ENCODE measurements around the gene RNLS.

The RNLS gene

GRCh38 chr10:88456730-88457129 lies 126.4 kb downstream of the RNLS start:
- H3K4me3 ChIP-seq (ENCODE audit: low read depth, low read length) = no peak overlapping the region
- TF ChIP-seq CTCF (IDR thresholded peaks at IDR 0.05; ENCODE audit: low read depth, low read length) = no peak

GRCh38 chr10:88455831-88456230 lies 127.3 kb downstream of the RNLS start:
- H3K4me3 ChIP-seq (ENCODE audit: low read depth, low read length) = no peak overlapping the region
- no peak for TF ChIP-seq CTCF (IDR thresholded peaks at IDR 0.05; ENCODE audit: low read depth, low read length)

GRCh38 chr10:88450201-88450600 lies 132.9 kb downstream of the RNLS start:
- TF ChIP-seq CTCF (IDR thresholded peaks at IDR 0.05; ENCODE audit: low read depth, low read length) = no peak
- H3K4me3 ChIP-seq (ENCODE audit: low read depth, low read length) = no peak overlapping the region

GRCh38 chr10:88442716-88443115 lies 140.4 kb downstream of the RNLS start:
- TF ChIP-seq CTCF (IDR thresholded peaks at IDR 0.05; ENCODE audit: low read depth, low read length) = no peak

GRCh38 chr10:88440541-88440940 lies 142.6 kb downstream of the RNLS start:
- H3K4me3 ChIP-seq (ENCODE audit: low read depth, low read length) = no peak overlapping the region
- no peak for TF ChIP-seq CTCF (IDR thresholded peaks at IDR 0.05; ENCODE audit: low read depth, low read length)

More at GRCh38 chr10:88442716-88443115, 140.4 kb downstream of the RNLS start:
- no peak overlapping the region for H3K4me3 ChIP-seq (ENCODE audit: low read depth, low read length)

- TF ChIP-seq CTCF (IDR thresholded peaks at IDR 0.05; ENCODE audit: low read depth, low read length) = no peak
- H3K4me3 ChIP-seq (ENCODE audit: low read depth, low read length) = no peak overlapping the region
Observed at GRCh38 chr10:88439932-88440331, 143.2 kb downstream of the RNLS start.

- no peak overlapping the region for H3K4me3 ChIP-seq (ENCODE audit: low read depth, low read length)
Observed at GRCh38 chr10:88437411-88437810, 145.7 kb downstream of the RNLS start.

More at GRCh38 chr10:88437411-88437810, 145.7 kb downstream of the RNLS start:
- no peak for TF ChIP-seq CTCF (IDR thresholded peaks at IDR 0.05; ENCODE audit: low read depth, low read length)

All from WI38 (cell line).